Sigmoid colon (tissue), 4 donors: Measurements from ENCODE around the gene MYCN.
"Not testable (repeated sequence)": the region's sequence is repeated elsewhere in the genome, so short reads cannot be mapped to it uniquely, and the experiment has no call there.

ENCODE experiments used
- EP300 ChIP-seq, 4 donors: sonication (generic); formaldehyde crosslinking; IDR thresholded peaks; one replicate each; pipeline ENCODE4 v1.6.1; 2017; ENCODE audit warnings: antibody characterized with exemption in 4 of 4
- POLR2A ChIP-seq, 2 donors: fragments of 450-650 bp; IDR thresholded peaks; one replicate each; pipeline ENCODE4 v1.6.1; 2016; ENCODE audit warnings: antibody characterized with exemption in 2 of 2, mild to moderate bottlenecking in 2 of 2, moderate library complexity in 2 of 2
- POLR2AphosphoS5 ChIP-seq, 4 donors: sonication (generic); formaldehyde crosslinking; IDR thresholded peaks; one replicate each; pipeline ENCODE4 v1.6.1; 2017; ENCODE audit warnings: antibody characterized with exemption in 4 of 4
- TF ChIP-seq, protein P1 (sequence below), 4 experiments: fragments of 450-650 bp in 3 of 4; fragments of 200-600 bp in 1 of 4; IDR thresholded peaks; one replicate each; pipeline ENCODE4 v1.5.1; 2016 to 2019; ENCODE audit warnings: antibody characterized with exemption in 4 of 4, mild to moderate bottlenecking in 3 of 4, moderate library complexity in 2 of 4

DNA sequence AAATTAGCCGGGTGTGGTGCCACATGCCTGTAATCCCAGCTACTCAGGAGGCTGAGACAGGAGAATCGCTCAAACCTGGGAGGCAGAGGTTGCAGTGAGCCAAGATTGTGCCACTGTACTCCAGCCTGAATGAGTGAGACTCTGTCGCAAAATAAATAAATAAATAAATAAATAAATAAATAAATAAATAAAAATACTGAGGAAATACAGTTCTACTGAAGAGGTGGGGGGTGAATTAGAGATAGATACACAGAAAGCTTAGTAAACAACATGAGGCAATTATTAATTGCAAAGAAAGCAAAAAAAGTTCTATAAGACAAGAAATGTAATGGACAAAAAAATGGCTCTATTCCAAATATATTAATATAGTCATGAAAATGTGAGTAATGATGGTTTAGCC is 29.1 kb upstream of the MYCN start:
- TF ChIP-seq, protein P1, sequence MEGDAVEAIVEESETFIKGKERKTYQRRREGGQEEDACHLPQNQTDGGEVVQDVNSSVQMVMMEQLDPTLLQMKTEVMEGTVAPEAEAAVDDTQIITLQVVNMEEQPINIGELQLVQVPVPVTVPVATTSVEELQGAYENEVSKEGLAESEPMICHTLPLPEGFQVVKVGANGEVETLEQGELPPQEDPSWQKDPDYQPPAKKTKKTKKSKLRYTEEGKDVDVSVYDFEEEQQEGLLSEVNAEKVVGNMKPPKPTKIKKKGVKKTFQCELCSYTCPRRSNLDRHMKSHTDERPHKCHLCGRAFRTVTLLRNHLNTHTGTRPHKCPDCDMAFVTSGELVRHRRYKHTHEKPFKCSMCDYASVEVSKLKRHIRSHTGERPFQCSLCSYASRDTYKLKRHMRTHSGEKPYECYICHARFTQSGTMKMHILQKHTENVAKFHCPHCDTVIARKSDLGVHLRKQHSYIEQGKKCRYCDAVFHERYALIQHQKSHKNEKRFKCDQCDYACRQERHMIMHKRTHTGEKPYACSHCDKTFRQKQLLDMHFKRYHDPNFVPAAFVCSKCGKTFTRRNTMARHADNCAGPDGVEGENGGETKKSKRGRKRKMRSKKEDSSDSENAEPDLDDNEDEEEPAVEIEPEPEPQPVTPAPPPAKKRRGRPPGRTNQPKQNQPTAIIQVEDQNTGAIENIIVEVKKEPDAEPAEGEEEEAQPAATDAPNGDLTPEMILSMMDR (IDR thresholded peaks at IDR 0.05): not testable (repeated sequence)
- TF ChIP-seq POLR2A, EP300, POLR2AphosphoS5 (IDR thresholded peaks at IDR 0.05): not testable (repeated sequence)
